Measurements from ENCODE around the gene PTPRN2.
"Not testable (repeated sequence)": the region's sequence is repeated elsewhere in the genome, so short reads cannot be mapped to it uniquely, and the experiment has no call there.

Gene PTPRN2

GRCh38 chr7:157494506-157495176, 1093.0 kb downstream of the PTPRN2 start:
- no peak overlapping the region for H3K4me3 ChIP-seq (ENCODE audit: low read depth in 1 of 5, low read length in 5 of 5)
- H3K27ac ChIP-seq (ENCODE audit: low read depth, low read length): no peak overlapping the region
- no peaks in the 10 kb centered on the region for H3K36me3 ChIP-seq (ENCODE audit: control insufficient read depth in 5 of 5, insufficient read depth in 5 of 5, low read length in 5 of 5)
- no peaks in the 10 kb centered on the region for H3K4me1 ChIP-seq (ENCODE audit: control insufficient read depth in 5 of 5, insufficient read depth in 5 of 5, low read length in 5 of 5)
- H3K27me3 ChIP-seq (ENCODE audit: control insufficient read depth in 5 of 5, insufficient read depth in 4 of 5, low read length in 5 of 5): peaks cover 3 to 16% (median 7%) of the 10 kb centered on the region in 5 donors
- H3K9ac ChIP-seq (ENCODE audit: low read length in 5 of 5): no peak overlapping the region
- H3K9me3 ChIP-seq (ENCODE audit: control insufficient read depth in 5 of 5, low read length in 5 of 5): peaks cover 0 to 15% (median 4%) of the 10 kb centered on the region in 5 donors

DNA sequence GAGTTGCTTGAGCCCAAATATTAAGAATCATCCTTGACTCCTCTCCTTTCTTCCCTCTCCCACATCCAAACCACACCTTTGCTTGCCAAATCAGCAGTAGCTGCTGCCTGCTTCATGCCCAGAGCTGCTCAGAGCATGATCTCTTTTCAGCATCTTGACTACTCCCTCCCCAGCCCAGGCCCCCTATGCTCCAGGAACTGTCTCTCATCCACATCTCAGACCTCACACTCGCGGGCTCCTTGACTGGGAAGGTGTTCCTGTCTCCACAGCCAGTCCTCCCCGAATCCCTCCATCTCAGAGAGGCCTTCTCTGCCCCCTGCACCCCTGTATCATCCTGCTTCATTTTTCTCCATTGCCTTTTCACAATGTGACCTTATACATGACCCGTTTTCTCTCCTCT, 1093.8 kb downstream of the PTPRN2 start:
- Histone ChIP-seq H3K27me3 (ENCODE audit: control insufficient read depth in 5 of 5, insufficient read depth in 4 of 5, low read length in 5 of 5) (peaks cover 3 to 16% (median 6%) of the 10 kb centered on the region in 5 donors), H3K4me1 (ENCODE audit: control insufficient read depth in 5 of 5, insufficient read depth in 5 of 5, low read length in 5 of 5) (no peaks in the 10 kb centered on the region), H3K27ac (ENCODE audit: low read depth, low read length) (no peak overlapping the region), H3K9ac (ENCODE audit: low read length in 5 of 5) (no peak overlapping the region), H3K4me3 (ENCODE audit: low read depth in 1 of 5, low read length in 5 of 5) (no peak overlapping the region), H3K9me3 (ENCODE audit: control insufficient read depth in 5 of 5, low read length in 5 of 5) (peaks cover 0 to 15% (median 4%) of the 10 kb centered on the region in 5 donors), H3K36me3 (ENCODE audit: control insufficient read depth in 5 of 5, insufficient read depth in 5 of 5, low read length in 5 of 5) (no peaks in the 10 kb centered on the region)

DNA sequence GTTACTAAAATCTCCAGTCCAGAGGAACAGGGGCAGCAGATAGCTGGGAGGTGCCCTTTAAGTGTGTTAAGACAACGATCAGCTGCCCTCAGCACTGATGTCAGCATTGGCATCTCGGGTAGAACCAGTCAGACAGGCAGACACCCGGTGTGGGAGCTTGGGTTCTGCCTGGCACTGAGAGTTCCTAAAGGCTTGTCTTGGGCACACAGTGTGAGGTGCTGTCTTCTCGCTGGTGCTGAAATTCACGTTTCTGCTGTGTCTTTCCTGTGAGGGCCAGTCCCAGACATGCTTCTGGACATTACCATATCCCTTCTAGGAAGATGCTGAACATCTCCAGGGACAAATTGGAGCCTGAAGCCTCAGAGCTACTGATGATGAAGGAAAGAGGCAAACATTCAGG, 1094.6 kb downstream of the PTPRN2 start:
- Histone ChIP-seq H3K27me3 (ENCODE audit: control insufficient read depth in 5 of 5, insufficient read depth in 4 of 5, low read length in 5 of 5) (peaks cover 0 to 16% (median 6%) of the 10 kb centered on the region in 5 donors), H3K4me3 (ENCODE audit: low read depth in 1 of 5, low read length in 5 of 5) (no peak overlapping the region), H3K27ac (ENCODE audit: low read depth, low read length) (no peak overlapping the region), H3K36me3 (ENCODE audit: control insufficient read depth in 5 of 5, insufficient read depth in 5 of 5, low read length in 5 of 5) (no peaks in the 10 kb centered on the region), H3K4me1 (ENCODE audit: control insufficient read depth in 5 of 5, insufficient read depth in 5 of 5, low read length in 5 of 5) (no peaks in the 10 kb centered on the region), H3K9me3 (ENCODE audit: control insufficient read depth in 5 of 5, low read length in 5 of 5) (peaks cover 0 to 15% (median 4%) of the 10 kb centered on the region in 5 donors), H3K9ac (ENCODE audit: low read length in 5 of 5) (no peak overlapping the region)

GRCh38 chr7:157490465-157490912, 1097.1 kb downstream of the PTPRN2 start:
- peaks cover 0 to 2% (median 0%) of the 10 kb centered on the region in 5 donors for H3K4me1 ChIP-seq (ENCODE audit: control insufficient read depth in 5 of 5, insufficient read depth in 5 of 5, low read length in 5 of 5)
- H3K9me3 ChIP-seq (ENCODE audit: control insufficient read depth in 5 of 5, low read length in 5 of 5): peaks cover 0 to 15% (median 4%) of the 10 kb centered on the region in 5 donors
- H3K9ac ChIP-seq (ENCODE audit: low read length in 5 of 5): no peak overlapping the region
- peaks cover 0 to 8% (median 3%) of the 10 kb centered on the region in 5 donors for H3K27me3 ChIP-seq (ENCODE audit: control insufficient read depth in 5 of 5, insufficient read depth in 4 of 5, low read length in 5 of 5)
- H3K4me3 ChIP-seq (ENCODE audit: low read depth in 1 of 5, low read length in 5 of 5): no peak overlapping the region
- H3K36me3 ChIP-seq (ENCODE audit: control insufficient read depth in 5 of 5, insufficient read depth in 5 of 5, low read length in 5 of 5): no peaks in the 10 kb centered on the region
- no peak overlapping the region for H3K27ac ChIP-seq (ENCODE audit: low read depth, low read length)

DNA sequence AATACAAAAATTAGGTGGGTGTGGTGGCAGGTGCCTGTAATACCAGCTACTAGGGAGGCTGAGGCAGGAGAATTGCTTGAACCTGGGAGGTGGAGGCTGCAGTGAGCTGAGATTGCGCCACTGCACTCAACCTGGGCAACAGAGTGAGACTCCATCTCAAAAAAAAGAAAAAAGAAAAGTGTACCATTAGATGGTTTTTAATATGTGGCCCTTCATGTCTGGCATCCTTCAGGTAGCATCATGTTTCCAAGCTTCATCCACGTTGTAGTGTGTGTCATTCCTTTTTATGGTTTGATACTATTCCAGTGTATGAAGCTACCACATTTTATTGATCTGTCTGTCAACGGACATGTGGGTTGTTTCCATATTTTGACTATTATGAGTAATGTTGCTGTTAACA, 1097.8 kb downstream of the PTPRN2 start:
- H3K9me3 ChIP-seq (ENCODE audit: control insufficient read depth in 5 of 5, low read length in 5 of 5): peaks cover 0 to 15% (median 4%) of the 10 kb centered on the region in 5 donors
- H3K36me3 ChIP-seq (ENCODE audit: control insufficient read depth in 5 of 5, insufficient read depth in 5 of 5, low read length in 5 of 5); H3K27ac ChIP-seq (ENCODE audit: low read depth, low read length); H3K4me3 ChIP-seq (ENCODE audit: low read depth in 1 of 5, low read length in 5 of 5); H3K4me1 ChIP-seq (ENCODE audit: control insufficient read depth in 5 of 5, insufficient read depth in 5 of 5, low read length in 5 of 5); H3K9ac ChIP-seq (ENCODE audit: low read length in 5 of 5): not testable (repeated sequence)
- peaks cover 0 to 13% (median 4%) of the 10 kb centered on the region in 5 donors for H3K27me3 ChIP-seq (ENCODE audit: control insufficient read depth in 5 of 5, insufficient read depth in 4 of 5, low read length in 5 of 5)
